Tibial artery (tissue), 4 donors: ENCODE measurements around the gene VNN1.
A peak's percentile ranks its signal among the peaks of the same experiment; 100 is the strongest.

Experiments
- DNase-seq, 2 donors: peaks; one replicate each; pipeline ENCODE4 v3.0.0-alpha.2; 2019
- H3K27ac ChIP-seq, 2 donors: fragments of 200-600 bp; sonication (generic) in 1 of 2; 1 replicate in 1 of 2; 2 replicates in 1 of 2; pipeline ENCODE4 v1.5.1; 2018 to 2019; ENCODE audit warnings: mild to moderate bottlenecking in 1 of 2
- H3K27me3 ChIP-seq, 2 donors: fragments of 200-600 bp; sonication (generic) in 1 of 2; one replicate each; pipeline versions ENCODE4 v1.5.1 to v1.6.0; 2016 to 2019
- H3K36me3 ChIP-seq, 3 donors: fragments of 200-600 bp; sonication (generic) in 2 of 3; one replicate each; pipeline ENCODE4 v1.5.1; 2016 to 2019; ENCODE audit warnings: mild to moderate bottlenecking in 2 of 3
- H3K4me1 ChIP-seq, 4 donors: fragments of 200-600 bp; sonication (generic) in 2 of 4; 1 replicate in 3 of 4; 2 replicates in 1 of 4; pipeline ENCODE4 v1.5.1; 2016 to 2019
- H3K4me3 ChIP-seq, 2 donors: fragments of 200-600 bp; sonication (generic) in 1 of 2; 1 replicate in 1 of 2; 2 replicates in 1 of 2; pipeline ENCODE4 v1.5.1; 2018 to 2019; ENCODE audit warnings: mild to moderate bottlenecking in 2 of 2
- H3K9me3 ChIP-seq, 3 donors: fragments of 200-600 bp; sonication (generic) in 1 of 3; one replicate each; pipeline ENCODE4 v1.5.1; 2016 to 2019
- CTCF ChIP-seq, 2 experiments: fragments of 200-600 bp in 1 of 2; fragments of 450-650 bp in 1 of 2; IDR thresholded peaks; one replicate each; pipeline ENCODE4 v1.5.1; 2017 to 2019; ENCODE audit warnings: antibody characterized with exemption in 2 of 2, mild to moderate bottlenecking in 1 of 2, moderate library complexity in 1 of 2
- intact Hi-C: fragments of 100-400 bp; cut with DNase I; formaldehyde crosslinking; loops from one replicate; pipeline ENCODE4 v1.15.0; 2023; ENCODE audit warnings: low total_unique reads

The VNN1 gene

GRCh38 chr6:132713352-132714134 is at the start of gene VNN1:
Gene VNN1, minus strand, starts transcription at chr6:132714055. Its CDS starts 20 bp downstream, at chr6:132714035.
- no peak for TF ChIP-seq CTCF (IDR thresholded peaks at IDR 0.05)
- peak; percentile 60 to 67 for DNase-seq
- H3K36me3 ChIP-seq, result no peaks in the 10 kb centered on the region
- H3K4me3 ChIP-seq, result no peak within 1 kb of the TSS
- intact Hi-C loops, result no loop called here
- no peaks in the 10 kb centered on the region for H3K9me3 ChIP-seq
- no peak within 1 kb of the TSS for H3K27ac ChIP-seq
- H3K4me1 ChIP-seq, result no peaks in the 10 kb centered on the region
- no peaks in the 10 kb centered on the region for H3K27me3 ChIP-seq

GRCh38 chr6:132763269-132763668 is 49.4 kb upstream of the VNN1 start:
- Histone ChIP-seq H3K4me1 (peaks cover 0 to 9% (median 0%) of the 10 kb centered on the region in 4 donors), H3K27ac (no peak overlapping the region), H3K27me3 (peaks cover 0 to 2% of the 10 kb centered on the region in 2 donors), H3K36me3 (no peaks in the 10 kb centered on the region), H3K4me3 (no peak overlapping the region), H3K9me3 (no peaks in the 10 kb centered on the region)
- intact Hi-C loops, result no loop called here
- no peak for DNase-seq
- no peak for TF ChIP-seq CTCF (IDR thresholded peaks at IDR 0.05)

- TF ChIP-seq CTCF (IDR thresholded peaks at IDR 0.05), result no peak
- intact Hi-C loops, result no loop called here
- no peak overlapping the region for H3K27ac ChIP-seq
- DNase-seq, result no peak
- H3K4me3 ChIP-seq, result no peak overlapping the region
- no peaks in the 10 kb centered on the region for H3K27me3 ChIP-seq
- H3K4me1 ChIP-seq, result peaks cover 0 to 9% (median 0%) of the 10 kb centered on the region in 4 donors
- H3K9me3 ChIP-seq, result no peaks in the 10 kb centered on the region
- H3K36me3 ChIP-seq, result no peaks in the 10 kb centered on the region
These were observed 46.4 kb upstream of the VNN1 start for GRCh38 chr6:132760256-132760655.

GRCh38 chr6:132758689-132759088 is 44.8 kb upstream of the VNN1 start:
- H3K4me1 ChIP-seq, result peaks cover 0 to 9% (median 0%) of the 10 kb centered on the region in 4 donors
- intact Hi-C loops, result no loop called here
- no peak for TF ChIP-seq CTCF (IDR thresholded peaks at IDR 0.05)
- no peaks in the 10 kb centered on the region for H3K9me3 ChIP-seq
- no peaks in the 10 kb centered on the region for H3K36me3 ChIP-seq
- H3K4me3 ChIP-seq, result no peak overlapping the region
- no peaks in the 10 kb centered on the region for H3K27me3 ChIP-seq
- DNase-seq, result no peak
- H3K27ac ChIP-seq, result no peak overlapping the region

GRCh38 chr6:132752255-132752654 is 38.4 kb upstream of the VNN1 start:
- no peak overlapping the region for H3K27ac ChIP-seq
- DNase-seq, result no peak
- H3K9me3 ChIP-seq, result no peaks in the 10 kb centered on the region
- no peaks in the 10 kb centered on the region for H3K36me3 ChIP-seq
- intact Hi-C loops, result no loop called here
- H3K4me1 ChIP-seq, result no peaks in the 10 kb centered on the region
- no peak for TF ChIP-seq CTCF (IDR thresholded peaks at IDR 0.05)
- no peak overlapping the region for H3K4me3 ChIP-seq
- H3K27me3 ChIP-seq, result no peaks in the 10 kb centered on the region
